ENCODE data around the gene LRP1. TPM values are rescaled to one million over a fixed set of nuclear protein-coding genes. Genes with fewer than 3 reads are reported as not detected.
A peak's percentile ranks its signal among the peaks of the same experiment; 100 is the strongest.

The LRP1 gene
- total RNA-seq, 1 donor from 2014 or later = 95.7 TPM

DNA sequence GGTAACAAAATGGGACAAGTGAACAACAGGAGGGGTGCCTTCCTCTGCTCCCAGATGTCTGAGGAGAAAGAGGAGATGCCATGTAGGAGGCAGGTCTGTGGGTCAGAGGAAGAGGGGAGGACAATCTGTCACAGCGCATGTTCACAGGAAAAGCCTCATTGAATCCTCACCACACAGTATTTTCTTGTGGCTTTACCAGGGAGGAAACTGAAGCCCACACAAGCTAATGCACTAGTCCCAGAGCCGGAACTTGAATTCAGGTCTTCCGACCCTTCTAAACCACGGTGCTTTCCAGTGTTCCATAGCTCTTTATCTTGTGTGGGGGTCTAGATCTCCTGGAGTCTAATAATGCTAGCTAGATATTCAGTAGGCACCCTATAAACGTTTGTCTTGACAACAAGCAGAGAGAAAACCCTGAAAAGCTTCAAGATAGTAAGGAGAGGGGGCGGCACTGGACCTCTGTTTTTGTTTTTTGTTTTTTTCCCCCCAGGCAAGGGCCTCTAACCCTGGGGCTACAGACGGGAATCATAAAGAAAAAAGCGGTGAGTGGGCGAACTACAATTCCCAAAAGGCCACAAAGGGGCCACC is 100.9 kb downstream of the LRP1 start:
- no peak for DNase-seq (ENCODE audit: low spot score, unreplicated experiment)
- H3K4me3 Mint-ChIP-seq (ENCODE audit: low read depth) = peak overlapping the region; percentile 98
- H3K4me1 Mint-ChIP-seq (ENCODE audit: low read depth) = peaks cover 35% of the 10 kb centered on the region
- peak overlapping the region; percentile 99 for H3K27ac Mint-ChIP-seq
- H3K27me3 Mint-ChIP-seq = peaks cover 29% of the 10 kb centered on the region
- H3K36me3 Mint-ChIP-seq (ENCODE audit: insufficient read depth) = peaks cover 20% of the 10 kb centered on the region
- H3K9me3 Mint-ChIP-seq (ENCODE audit: low read depth) = no peaks in the 10 kb centered on the region
- TF ChIP-seq, protein P1, sequence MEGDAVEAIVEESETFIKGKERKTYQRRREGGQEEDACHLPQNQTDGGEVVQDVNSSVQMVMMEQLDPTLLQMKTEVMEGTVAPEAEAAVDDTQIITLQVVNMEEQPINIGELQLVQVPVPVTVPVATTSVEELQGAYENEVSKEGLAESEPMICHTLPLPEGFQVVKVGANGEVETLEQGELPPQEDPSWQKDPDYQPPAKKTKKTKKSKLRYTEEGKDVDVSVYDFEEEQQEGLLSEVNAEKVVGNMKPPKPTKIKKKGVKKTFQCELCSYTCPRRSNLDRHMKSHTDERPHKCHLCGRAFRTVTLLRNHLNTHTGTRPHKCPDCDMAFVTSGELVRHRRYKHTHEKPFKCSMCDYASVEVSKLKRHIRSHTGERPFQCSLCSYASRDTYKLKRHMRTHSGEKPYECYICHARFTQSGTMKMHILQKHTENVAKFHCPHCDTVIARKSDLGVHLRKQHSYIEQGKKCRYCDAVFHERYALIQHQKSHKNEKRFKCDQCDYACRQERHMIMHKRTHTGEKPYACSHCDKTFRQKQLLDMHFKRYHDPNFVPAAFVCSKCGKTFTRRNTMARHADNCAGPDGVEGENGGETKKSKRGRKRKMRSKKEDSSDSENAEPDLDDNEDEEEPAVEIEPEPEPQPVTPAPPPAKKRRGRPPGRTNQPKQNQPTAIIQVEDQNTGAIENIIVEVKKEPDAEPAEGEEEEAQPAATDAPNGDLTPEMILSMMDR (IDR thresholded peaks at IDR 0.05; ENCODE audit: unreplicated experiment) = peak; percentile 14

- Mint-ChIP-seq H3K4me3 (ENCODE audit: low read depth) (peak within 1 kb of the TSS; percentile 98), H3K27me3 (peaks cover 30% of the 10 kb centered on the region)
These were observed 101.5 kb downstream of the LRP1 start, which contains the start of gene SHMT2 for GRCh38 chr12:57229634-57230380. Gene SHMT2 (plus strand): TSS chr12:57229711. CDS start chr12:57229779, 68 bp downstream.

GRCh38 chr12:57230381-57231155 is 102.3 kb downstream of the LRP1 start:
- TF ChIP-seq, protein P1 (IDR thresholded peaks at IDR 0.05; ENCODE audit: unreplicated experiment) = no peak
- H3K9me3 Mint-ChIP-seq (ENCODE audit: low read depth) = no peaks in the 10 kb centered on the region
- no peak for DNase-seq (ENCODE audit: low spot score, unreplicated experiment)
- H3K27me3 Mint-ChIP-seq = peaks cover 27% of the 10 kb centered on the region
- H3K36me3 Mint-ChIP-seq (ENCODE audit: insufficient read depth) = peaks cover 29% of the 10 kb centered on the region
- H3K27ac Mint-ChIP-seq = peak overlapping the region; percentile 99
- peaks cover 33% of the 10 kb centered on the region for H3K4me1 Mint-ChIP-seq (ENCODE audit: low read depth)
- H3K4me3 Mint-ChIP-seq (ENCODE audit: low read depth) = peak overlapping the region; percentile 98

More at GRCh38 chr12:57229634-57230380, 101.5 kb downstream of the LRP1 start, which contains the start of gene SHMT2:
- TF ChIP-seq, protein P1 (IDR thresholded peaks at IDR 0.05; ENCODE audit: unreplicated experiment) = no peak
- Mint-ChIP-seq H3K27ac (peak within 1 kb of the TSS; percentile 99), H3K4me1 (ENCODE audit: low read depth) (peaks cover 35% of the 10 kb centered on the region), H3K9me3 (ENCODE audit: low read depth) (no peaks in the 10 kb centered on the region), H3K36me3 (ENCODE audit: insufficient read depth) (peaks cover 26% of the 10 kb centered on the region)
- peak; percentile 90 for DNase-seq (ENCODE audit: low spot score, unreplicated experiment)

- H3K27me3 Mint-ChIP-seq = peaks cover 25% of the 10 kb centered on the region
- no peak for DNase-seq (ENCODE audit: low spot score, unreplicated experiment)
- H3K9me3 Mint-ChIP-seq (ENCODE audit: low read depth) = no peaks in the 10 kb centered on the region
- H3K27ac Mint-ChIP-seq = no peak overlapping the region
- H3K4me3 Mint-ChIP-seq (ENCODE audit: low read depth) = peak overlapping the region; percentile 98
- H3K4me1 Mint-ChIP-seq (ENCODE audit: low read depth) = peaks cover 30% of the 10 kb centered on the region
- H3K36me3 Mint-ChIP-seq (ENCODE audit: insufficient read depth) = peaks cover 29% of the 10 kb centered on the region
- TF ChIP-seq, protein P1 (IDR thresholded peaks at IDR 0.05; ENCODE audit: unreplicated experiment) = no peak
These were observed 103.2 kb downstream of the LRP1 start for GRCh38 chr12:57231276-57232021.
